ENCODE data around the gene OOSP3.

DNA sequence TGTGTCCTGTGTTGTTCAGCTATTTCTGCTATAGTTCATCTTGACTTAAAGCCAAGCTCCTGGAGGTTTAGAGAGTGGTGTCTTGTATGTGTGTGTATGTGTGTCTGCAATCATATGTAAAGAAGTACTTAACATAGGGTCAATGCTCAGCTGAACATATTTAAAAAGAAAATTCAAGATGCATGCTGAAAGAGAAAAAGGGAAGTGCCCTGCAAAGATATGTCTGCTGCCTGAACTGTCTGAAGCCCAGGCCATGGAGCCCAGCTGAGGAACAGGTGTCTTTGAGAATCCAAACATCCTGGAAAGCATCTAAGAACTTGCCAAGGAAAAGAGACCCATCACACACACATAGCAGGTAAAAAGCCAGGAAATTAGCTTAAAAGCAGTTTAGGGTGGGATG, 18.9 kb upstream of the OOSP3 start:
- TF ChIP-seq, protein P1, sequence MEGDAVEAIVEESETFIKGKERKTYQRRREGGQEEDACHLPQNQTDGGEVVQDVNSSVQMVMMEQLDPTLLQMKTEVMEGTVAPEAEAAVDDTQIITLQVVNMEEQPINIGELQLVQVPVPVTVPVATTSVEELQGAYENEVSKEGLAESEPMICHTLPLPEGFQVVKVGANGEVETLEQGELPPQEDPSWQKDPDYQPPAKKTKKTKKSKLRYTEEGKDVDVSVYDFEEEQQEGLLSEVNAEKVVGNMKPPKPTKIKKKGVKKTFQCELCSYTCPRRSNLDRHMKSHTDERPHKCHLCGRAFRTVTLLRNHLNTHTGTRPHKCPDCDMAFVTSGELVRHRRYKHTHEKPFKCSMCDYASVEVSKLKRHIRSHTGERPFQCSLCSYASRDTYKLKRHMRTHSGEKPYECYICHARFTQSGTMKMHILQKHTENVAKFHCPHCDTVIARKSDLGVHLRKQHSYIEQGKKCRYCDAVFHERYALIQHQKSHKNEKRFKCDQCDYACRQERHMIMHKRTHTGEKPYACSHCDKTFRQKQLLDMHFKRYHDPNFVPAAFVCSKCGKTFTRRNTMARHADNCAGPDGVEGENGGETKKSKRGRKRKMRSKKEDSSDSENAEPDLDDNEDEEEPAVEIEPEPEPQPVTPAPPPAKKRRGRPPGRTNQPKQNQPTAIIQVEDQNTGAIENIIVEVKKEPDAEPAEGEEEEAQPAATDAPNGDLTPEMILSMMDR (conservative IDR thresholded peaks at IDR 0.05) = no peak
- no peak for TF ChIP-seq ZFX (IDR thresholded peaks at IDR 0.05)

All from C4-2B (cell line).